Type B pancreatic cell (in vitro differentiated cells): ENCODE data around the gene CDY1. TPM values are rescaled to one million over a fixed set of nuclear protein-coding genes. Genes with fewer than 3 reads are reported as not detected.
"Not testable (repeated sequence)": the region's sequence is repeated elsewhere in the genome, so short reads cannot be mapped to it uniquely, and the experiment has no call there.

ENCODE experiments used
- DNase-seq: peaks from one replicate; pipeline ENCODE4 v3.0.0; 2021; ENCODE audit warnings: mixed read lengths; ENCODE audit not compliant: unreplicated experiment; ENCODE audit errors: extremely low spot score
- H3K27ac Mint-ChIP-seq: 2 replicates; pipeline ENCODE4 v1.8.0; 2021; ENCODE audit warnings: mild to moderate bottlenecking, mixed read lengths
- H3K27me3 Mint-ChIP-seq: 2 replicates; pipeline ENCODE4 v1.8.0; 2021; ENCODE audit warnings: mixed read lengths
- H3K36me3 Mint-ChIP-seq: 2 replicates; pipeline ENCODE4 v1.8.0; 2021; ENCODE audit warnings: mixed read lengths
- H3K4me1 Mint-ChIP-seq: one replicate; pipeline ENCODE4 v1.8.0; 2021; ENCODE audit warnings: mixed read lengths; ENCODE audit not compliant: unreplicated experiment
- H3K4me3 Mint-ChIP-seq: 2 replicates; pipeline ENCODE4 v1.8.0; 2021; ENCODE audit warnings: mild to moderate bottlenecking, mixed read lengths
- H3K9me3 Mint-ChIP-seq: 2 replicates; pipeline ENCODE4 v1.8.0; 2021; ENCODE audit warnings: mixed read lengths
- long read RNA-seq: library from polyadenylated mRNA; unstranded; transcript quantifications from one replicate; pipeline ENCODE4 v2.0.0, GENCODE V29; 2020
- total RNA-seq: library from RNA; stranded (reverse); gene quantifications from 2 replicates; pipeline ENCODE4 v1.2.1, GENCODE V29; 2021; ENCODE audit warnings: low replicate concordance

Gene CDY1
- not detected in 2 replicates for total RNA-seq
- long read RNA-seq = 0 reads

- DNase-seq, H3K27me3 Mint-ChIP-seq, H3K27ac Mint-ChIP-seq, H3K36me3 Mint-ChIP-seq, H3K4me1 Mint-ChIP-seq, H3K4me3 Mint-ChIP-seq, H3K9me3 Mint-ChIP-seq: not testable (repeated sequence)
Measured at GRCh38 chrY:25621817-25622216, at the start of gene CDY1. CDY1 (plus strand) TSS chrY:25622117; CDS start chrY:25622443, 326 bp downstream.

- not testable (repeated sequence) for H3K27ac Mint-ChIP-seq, H3K4me3 Mint-ChIP-seq, H3K4me1 Mint-ChIP-seq, H3K9me3 Mint-ChIP-seq, H3K27me3 Mint-ChIP-seq, H3K36me3 Mint-ChIP-seq, DNase-seq
Measured at GRCh38 chrY:25593336-25593735, 28.6 kb upstream of the CDY1 start.

- H3K4me1 Mint-ChIP-seq, H3K36me3 Mint-ChIP-seq, H3K9me3 Mint-ChIP-seq, H3K27me3 Mint-ChIP-seq, H3K4me3 Mint-ChIP-seq, DNase-seq, H3K27ac Mint-ChIP-seq: not testable (repeated sequence)
Measured at GRCh38 chrY:25620209-25620608, 1.7 kb upstream of the CDY1 start.

- not testable (repeated sequence) for H3K36me3 Mint-ChIP-seq, H3K27ac Mint-ChIP-seq, DNase-seq, H3K9me3 Mint-ChIP-seq, H3K4me1 Mint-ChIP-seq, H3K27me3 Mint-ChIP-seq, H3K4me3 Mint-ChIP-seq
Measured at GRCh38 chrY:25626524-25626923, 4.6 kb downstream of the CDY1 start.

GRCh38 chrY:25630383-25631112 lies 8.6 kb downstream of the CDY1 start:
- not testable (repeated sequence) for H3K4me3 Mint-ChIP-seq, H3K27me3 Mint-ChIP-seq, H3K9me3 Mint-ChIP-seq, DNase-seq, H3K27ac Mint-ChIP-seq, H3K36me3 Mint-ChIP-seq, H3K4me1 Mint-ChIP-seq

- not testable (repeated sequence) for H3K36me3 Mint-ChIP-seq, H3K4me1 Mint-ChIP-seq, H3K9me3 Mint-ChIP-seq, H3K27me3 Mint-ChIP-seq, H3K27ac Mint-ChIP-seq, DNase-seq, H3K4me3 Mint-ChIP-seq
Measured at GRCh38 chrY:25639852-25640251, 17.9 kb downstream of the CDY1 start.

- H3K27ac Mint-ChIP-seq, H3K4me1 Mint-ChIP-seq: not testable (repeated sequence)
Measured at GRCh38 chrY:25643024-25643915, 21.4 kb downstream of the CDY1 start.

More at GRCh38 chrY:25643024-25643915, 21.4 kb downstream of the CDY1 start:
- not testable (repeated sequence) for H3K4me3 Mint-ChIP-seq, H3K9me3 Mint-ChIP-seq, H3K27me3 Mint-ChIP-seq, DNase-seq, H3K36me3 Mint-ChIP-seq
